GM10248 (cell line): ENCODE measurements around the gene ORC1.

Experiments
- CTCF ChIA-PET: fragments of 300-600 bp; sonication (Branson Sonifier 250); formaldehyde crosslinking; extraction: SDS; loops from one replicate; lab custom pipeline; 2021; ENCODE audit warnings: antibody characterized with exemption; lab: Yijun Ruan, JAX
- POLR2A ChIA-PET: fragments of 350-650 bp; sonication (Branson Sonifier 250); formaldehyde crosslinking; extraction: SDS; loops from one replicate; lab custom pipeline; 2020; ENCODE audit warnings: antibody characterized with exemption; lab: Yijun Ruan, JAX
- DNase-seq: peaks from one replicate; pipeline ENCODE4 v3.0.0; 2012; ENCODE audit errors: extremely low spot score
- TF ChIP-seq, protein P1 (sequence below): IDR thresholded peaks from 2 replicates; pipeline ENCODE4 v1.5.1; 2012; ENCODE audit warnings: mild to moderate bottlenecking, low read depth; ENCODE audit errors: extremely low read depth, missing control alignments, control extremely low read depth

ORC1 gene

DNA sequence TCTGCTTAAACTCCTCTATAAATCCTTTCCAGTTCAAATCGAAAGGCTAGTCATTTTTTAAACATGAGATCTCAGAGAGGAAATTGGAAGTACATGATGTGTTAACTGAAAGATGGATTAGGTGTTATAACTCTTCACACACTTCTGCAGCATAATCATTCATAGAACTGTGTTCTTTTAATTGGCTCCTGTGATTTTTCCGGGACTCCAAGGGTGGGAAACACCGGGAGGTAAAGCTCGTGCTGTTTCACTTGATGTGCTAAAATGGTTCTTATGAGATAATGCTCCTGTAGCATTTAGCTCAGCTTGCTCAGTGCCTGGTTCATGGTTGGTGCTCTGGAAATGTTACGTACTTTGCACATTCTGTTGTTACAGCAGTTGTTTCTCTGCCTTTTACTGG lies 78.4 kb downstream of the ORC1 start:
- no peak for DNase-seq
- TF ChIP-seq, protein P1, sequence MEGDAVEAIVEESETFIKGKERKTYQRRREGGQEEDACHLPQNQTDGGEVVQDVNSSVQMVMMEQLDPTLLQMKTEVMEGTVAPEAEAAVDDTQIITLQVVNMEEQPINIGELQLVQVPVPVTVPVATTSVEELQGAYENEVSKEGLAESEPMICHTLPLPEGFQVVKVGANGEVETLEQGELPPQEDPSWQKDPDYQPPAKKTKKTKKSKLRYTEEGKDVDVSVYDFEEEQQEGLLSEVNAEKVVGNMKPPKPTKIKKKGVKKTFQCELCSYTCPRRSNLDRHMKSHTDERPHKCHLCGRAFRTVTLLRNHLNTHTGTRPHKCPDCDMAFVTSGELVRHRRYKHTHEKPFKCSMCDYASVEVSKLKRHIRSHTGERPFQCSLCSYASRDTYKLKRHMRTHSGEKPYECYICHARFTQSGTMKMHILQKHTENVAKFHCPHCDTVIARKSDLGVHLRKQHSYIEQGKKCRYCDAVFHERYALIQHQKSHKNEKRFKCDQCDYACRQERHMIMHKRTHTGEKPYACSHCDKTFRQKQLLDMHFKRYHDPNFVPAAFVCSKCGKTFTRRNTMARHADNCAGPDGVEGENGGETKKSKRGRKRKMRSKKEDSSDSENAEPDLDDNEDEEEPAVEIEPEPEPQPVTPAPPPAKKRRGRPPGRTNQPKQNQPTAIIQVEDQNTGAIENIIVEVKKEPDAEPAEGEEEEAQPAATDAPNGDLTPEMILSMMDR = no peak
- ChIA-PET CTCF (interaction anchor here (1.0 to 1.3 kb wide), 3 partner anchors 10 to 29 kb away, joined by 3 to 4 read pairs (median 3); no protein-coding TSS in a partner anchor), POLR2A (no interaction called here)

- TF ChIP-seq, protein P1 = no peak
- no peak for DNase-seq
- ChIA-PET CTCF (interaction anchor here (0.6 to 2.1 kb wide), 3 partner anchors 12 to 81 kb away, joined by 3 to 4 read pairs (median 3); partner anchors contain the start of genes ORC1 and PRPF38A), POLR2A (interaction anchor here (0.6 kb wide), 1 partner anchor 267 kb away, joined by 4 read pairs; no protein-coding TSS in a partner anchor)
Measured at GRCh38 chr1:52323731-52324130, 80.5 kb downstream of the ORC1 start.
